GM19240 (cell line): ENCODE measurements around the gene SHQ1.
"Not testable (repeated sequence)": the region's sequence is repeated elsewhere in the genome, so short reads cannot be mapped to it uniquely, and the experiment has no call there.

Experiments
- DNase-seq: peaks from one replicate; pipeline ENCODE4 v3.0.0; 2011; ENCODE audit warnings: low spot score; ENCODE audit not compliant: insufficient read length

The SHQ1 gene

GRCh38 chr3:72750405-72750965 is 97.8 kb downstream of the SHQ1 start:
- DNase-seq: no peak

GRCh38 chr3:72748659-72749058 is 99.6 kb downstream of the SHQ1 start:
- no peak for DNase-seq

GRCh38 chr3:72746430-72747411 is 101.5 kb downstream of the SHQ1 start:
- no peak for DNase-seq

GRCh38 chr3:72745146-72745999 is 102.9 kb downstream of the SHQ1 start:
- DNase-seq: no peak

GRCh38 chr3:72744330-72744729 is 103.9 kb downstream of the SHQ1 start:
- DNase-seq: no peak

GRCh38 chr3:72739531-72740466 is 108.4 kb downstream of the SHQ1 start:
- no peak for DNase-seq

GRCh38 chr3:72738752-72739530 is 109.3 kb downstream of the SHQ1 start:
- peak; percentile 86 for DNase-seq

GRCh38 chr3:72735072-72735471 is 113.2 kb downstream of the SHQ1 start:
- not testable (repeated sequence) for DNase-seq

- no peak for DNase-seq
Measured at GRCh38 chr3:72733676-72734075, 114.6 kb downstream of the SHQ1 start.

- DNase-seq: not testable (repeated sequence)
Measured at GRCh38 chr3:72732666-72733345, 115.4 kb downstream of the SHQ1 start.

GRCh38 chr3:72728958-72729467 is 119.2 kb downstream of the SHQ1 start:
- no peak for DNase-seq

- no peak for DNase-seq
Measured at GRCh38 chr3:72728329-72728889, 119.8 kb downstream of the SHQ1 start.

- DNase-seq: no peak
Measured at GRCh38 chr3:72727726-72728125, 120.5 kb downstream of the SHQ1 start.

GRCh38 chr3:72727172-72727571 is 121.1 kb downstream of the SHQ1 start:
- no peak for DNase-seq

- DNase-seq: no peak
Measured at GRCh38 chr3:72725229-72725628, 123.0 kb downstream of the SHQ1 start.

- DNase-seq: no peak
Measured at GRCh38 chr3:72724070-72724469, 124.2 kb downstream of the SHQ1 start.

- no peak for DNase-seq
Measured at GRCh38 chr3:72722930-72723726, 125.1 kb downstream of the SHQ1 start.
